ENCODE data around the gene GPATCH1. TPM values are rescaled to one million over a fixed set of nuclear protein-coding genes. Genes with fewer than 3 reads are reported as not detected.
A peak's percentile ranks its signal among the peaks of the same experiment; 100 is the strongest.

GPATCH1 gene
- polyA plus RNA-seq, 3 donors = 12.6 to 20.1 (median 15.6) TPM

DNA sequence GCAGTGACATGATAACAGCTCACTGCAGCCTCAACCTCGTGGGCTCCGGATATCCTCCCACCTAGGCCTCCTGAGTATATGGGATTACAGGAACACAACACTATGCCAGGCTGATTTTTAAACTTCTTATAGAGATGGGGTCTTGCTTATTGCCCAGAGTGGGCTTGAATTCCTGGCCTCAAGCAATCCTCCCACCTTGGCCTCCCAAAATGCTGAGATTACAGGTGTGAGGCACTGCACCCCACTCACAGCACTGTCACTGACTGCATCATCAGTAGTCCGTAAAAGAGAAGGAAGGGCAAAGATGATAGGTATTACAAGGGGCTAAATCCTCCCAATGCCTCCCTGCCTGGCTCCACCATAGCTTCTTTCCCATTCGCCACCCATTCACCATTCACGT is 20.4 kb upstream of the GPATCH1 start:
- DNase-seq = no peak

DNA sequence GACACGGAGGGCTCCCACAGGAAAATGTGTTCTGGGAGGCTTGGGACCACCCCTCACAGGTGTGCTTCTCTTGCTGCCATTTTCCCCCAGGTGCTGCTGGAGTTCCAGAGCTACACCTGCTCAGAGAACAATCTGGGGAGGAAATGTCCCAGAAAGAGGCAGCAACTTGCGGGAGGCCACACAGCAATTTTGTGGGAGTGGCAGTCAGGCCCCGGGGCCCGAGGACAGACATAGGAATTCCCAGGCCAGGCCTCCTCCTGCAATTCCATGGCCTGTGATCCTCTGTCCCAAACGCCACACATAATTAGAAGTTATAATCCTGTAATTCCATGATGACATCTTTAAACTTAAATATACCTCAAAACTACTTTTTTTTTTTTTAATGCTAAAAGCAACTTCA is 18.1 kb upstream of the GPATCH1 start:
- DNase-seq = no peak

DNA sequence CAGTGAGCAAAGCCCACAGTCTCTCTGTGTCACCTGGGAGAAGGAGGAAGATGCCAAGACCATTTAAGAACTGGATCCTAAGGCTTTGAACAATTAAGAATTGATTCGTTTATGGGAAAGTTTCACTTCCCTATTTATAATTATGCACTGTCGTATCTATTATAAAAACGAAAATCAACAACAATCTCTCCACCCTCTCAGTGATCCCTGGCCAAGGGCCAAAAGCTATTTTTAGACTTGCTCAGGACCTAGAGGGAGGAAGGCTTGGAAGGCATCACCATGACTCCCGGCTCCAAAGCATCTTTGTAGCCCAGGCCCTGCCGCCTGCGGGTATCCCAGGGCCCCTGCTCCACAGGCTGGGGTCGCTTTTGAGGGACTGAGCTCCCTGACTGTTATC is 17.6 kb upstream of the GPATCH1 start:
- DNase-seq = no peak

- no peak for DNase-seq
Measured at GRCh38 chr19:33063753-33064457, 17.1 kb upstream of the GPATCH1 start.

GRCh38 chr19:33064458-33064791 is 16.6 kb upstream of the GPATCH1 start:
- peak; percentile 60 for DNase-seq

DNA sequence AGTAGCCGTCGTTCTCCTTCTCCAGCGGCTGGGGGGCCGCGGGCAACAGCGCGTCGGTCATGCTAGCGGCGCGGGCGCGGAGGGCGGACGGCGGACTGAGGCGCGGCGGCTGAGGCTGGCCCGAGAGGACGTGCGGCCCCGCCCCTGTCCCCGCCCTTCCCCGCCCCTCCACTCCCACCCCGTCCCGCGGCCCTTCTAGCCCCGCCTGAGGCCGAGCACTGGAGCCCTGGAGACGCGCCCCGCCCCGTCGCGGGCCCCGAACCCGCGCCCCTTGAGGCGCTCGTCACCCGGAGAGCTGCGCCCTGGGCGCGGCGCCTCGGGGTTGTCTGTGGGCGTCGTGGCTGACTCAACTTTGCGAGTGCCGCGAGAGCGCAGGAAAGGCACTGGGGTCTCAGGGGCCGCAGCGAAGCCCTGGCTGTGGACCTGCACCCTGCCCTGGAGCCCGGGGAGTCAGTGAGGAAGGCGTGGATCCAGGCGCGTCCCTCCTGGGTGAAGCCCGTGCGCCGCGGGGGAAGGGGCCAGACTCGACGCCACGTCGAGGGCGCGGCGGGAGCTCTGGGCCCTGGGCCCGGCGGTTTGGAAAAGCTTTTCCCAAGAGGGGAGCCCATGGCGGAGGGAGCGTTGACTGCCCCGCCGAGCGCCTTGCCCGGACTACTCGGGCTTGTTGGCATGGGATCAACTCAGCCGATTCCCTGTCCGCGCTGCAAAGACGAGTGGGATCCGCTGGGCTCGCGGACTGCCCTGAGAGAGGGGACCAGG is 16.0 kb upstream of the GPATCH1 start, which contains the start of gene RHPN2:
Gene RHPN2, minus strand, starts transcription at position 97 of the 759 bp plus-strand sequence. Its CDS starts 36 bp downstream, at position 61.
- DNase-seq = peak; percentile 69

DNA sequence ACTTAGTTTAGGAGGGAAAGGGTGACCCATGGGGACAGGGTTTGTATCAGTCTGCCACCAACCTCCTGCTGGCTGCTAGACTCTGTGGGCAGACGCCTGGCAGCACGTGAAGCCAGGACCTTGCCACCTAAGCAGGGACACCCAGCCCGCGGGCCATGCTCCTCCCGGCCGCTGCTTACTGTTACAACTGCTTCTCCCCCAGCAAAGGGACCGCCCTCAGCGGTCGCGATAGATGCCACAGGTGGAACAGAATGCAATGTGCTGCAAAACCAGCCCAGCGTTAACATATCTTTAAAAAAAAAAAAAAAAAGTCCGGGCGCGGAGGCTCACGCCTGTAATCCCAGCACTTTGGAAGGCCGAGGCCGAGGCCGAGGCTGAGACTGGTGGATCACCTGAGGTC is 14.4 kb upstream of the GPATCH1 start:
- no peak for DNase-seq

GRCh38 chr19:33067121-33067520 is 13.9 kb upstream of the GPATCH1 start:
- no peak for DNase-seq

- DNase-seq = no peak
Measured at GRCh38 chr19:33071887-33072286, 9.1 kb upstream of the GPATCH1 start.

DNA sequence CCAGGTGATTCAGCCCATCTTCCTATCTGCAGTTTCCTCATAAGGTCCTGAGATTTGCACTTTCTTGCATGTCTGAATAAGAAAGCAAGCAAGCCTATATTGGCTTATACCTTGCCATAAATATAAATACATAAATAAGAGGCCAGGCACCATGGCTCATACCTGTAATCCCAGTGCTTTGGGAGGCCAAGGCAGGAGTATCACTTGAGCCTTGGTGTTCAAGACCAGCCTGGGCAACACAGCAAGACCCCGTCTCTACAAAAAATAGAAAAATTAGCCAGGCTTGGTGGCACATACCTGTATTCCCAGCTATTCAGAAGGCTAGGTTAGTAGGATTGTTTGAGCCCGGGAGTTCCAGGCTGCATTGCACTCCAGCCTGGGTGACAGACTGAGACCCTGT is 5.5 kb upstream of the GPATCH1 start:
- no peak for DNase-seq

GRCh38 chr19:33085570-33086128 is 4.7 kb downstream of the GPATCH1 start:
- no peak for DNase-seq

DNA sequence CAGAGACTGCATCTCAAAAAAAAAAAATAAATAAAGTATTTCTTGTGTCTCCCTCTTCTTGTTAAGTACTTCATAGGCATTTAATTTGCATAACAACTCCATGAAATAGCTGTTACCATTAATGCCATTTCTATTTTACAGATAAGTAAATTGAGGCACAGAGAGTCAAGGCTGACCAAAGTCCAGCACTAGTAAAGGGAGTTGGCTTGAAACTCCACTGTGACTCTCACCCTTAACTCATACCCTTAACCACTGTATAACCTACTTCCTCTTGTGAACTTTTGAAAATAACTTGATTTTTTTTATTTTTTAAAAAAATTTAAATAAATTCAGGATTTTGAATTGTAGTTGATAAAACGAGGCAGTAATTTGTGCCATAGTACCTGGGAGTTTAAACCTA is 6.0 kb downstream of the GPATCH1 start:
- DNase-seq = no peak

DNA sequence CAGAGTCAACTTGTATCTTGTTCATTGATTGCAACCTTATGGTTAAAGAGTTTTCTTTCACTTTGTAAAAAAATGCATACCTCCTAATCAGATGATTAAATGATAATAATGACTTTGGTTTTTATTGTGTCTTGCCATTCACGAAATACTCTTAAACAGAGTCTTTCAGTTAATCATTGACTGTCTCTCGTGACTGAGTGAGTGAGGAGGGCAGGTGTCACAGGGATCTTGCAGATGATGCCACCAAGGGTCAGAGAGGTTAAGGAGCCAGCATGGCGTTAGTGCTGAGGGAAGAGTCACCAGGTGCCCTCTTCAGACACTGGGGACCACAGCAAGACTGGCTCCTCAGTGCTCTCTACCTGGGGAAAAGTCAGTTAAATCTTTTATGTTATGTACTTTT is 8.0 kb downstream of the GPATCH1 start:
- DNase-seq = no peak

GRCh38 chr19:33090179-33090578 is 9.2 kb downstream of the GPATCH1 start:
- DNase-seq = no peak

GRCh38 chr19:33093420-33094210 is 12.6 kb downstream of the GPATCH1 start:
- DNase-seq = no peak

- DNase-seq = peak; percentile 74
Measured at GRCh38 chr19:33094436-33095067, 13.6 kb downstream of the GPATCH1 start.

DNA sequence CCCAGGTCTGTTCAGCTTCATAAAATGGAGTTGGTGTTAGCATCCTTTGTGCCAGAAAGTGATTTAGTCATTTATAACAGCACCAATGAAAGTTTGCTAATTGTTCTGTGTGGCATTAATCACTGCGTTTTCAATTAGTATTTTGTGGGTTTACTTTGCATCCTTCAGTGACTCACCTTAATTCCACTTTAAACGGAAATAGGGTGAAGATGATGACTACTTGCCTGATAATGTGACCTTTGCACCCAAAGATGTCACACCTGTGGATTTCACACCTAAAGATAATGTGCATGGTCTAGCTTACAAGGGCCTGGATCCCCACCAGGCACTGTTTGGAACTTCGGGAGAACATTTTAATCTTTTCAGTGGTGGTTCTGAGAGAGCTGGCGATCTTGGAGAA is 15.0 kb downstream of the GPATCH1 start:
- no peak for DNase-seq

DNA sequence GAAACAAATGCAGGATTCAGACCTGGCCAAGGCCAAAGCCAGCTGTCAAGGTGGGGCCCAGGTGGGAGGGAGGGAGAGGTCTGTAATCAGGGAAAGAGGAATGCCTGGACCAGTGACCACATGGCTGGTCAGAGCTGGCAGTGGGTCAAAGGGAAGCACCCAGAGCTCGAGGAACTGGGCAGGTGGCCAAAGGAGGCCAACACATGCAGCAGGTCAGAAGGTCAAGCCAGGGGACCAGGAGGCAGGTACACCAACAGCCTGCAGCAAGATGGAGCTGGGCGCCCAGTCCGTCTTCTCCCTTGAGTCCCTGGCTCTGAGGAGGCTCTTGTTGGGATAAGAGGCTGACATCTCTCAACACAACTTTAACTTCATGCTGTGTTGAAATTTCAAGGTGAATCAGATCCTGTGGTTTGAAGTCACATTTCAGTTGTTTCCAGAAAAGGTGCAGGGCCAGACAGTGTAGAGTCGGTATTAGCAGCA is 17.1 kb downstream of the GPATCH1 start:
- no peak for DNase-seq

DNA sequence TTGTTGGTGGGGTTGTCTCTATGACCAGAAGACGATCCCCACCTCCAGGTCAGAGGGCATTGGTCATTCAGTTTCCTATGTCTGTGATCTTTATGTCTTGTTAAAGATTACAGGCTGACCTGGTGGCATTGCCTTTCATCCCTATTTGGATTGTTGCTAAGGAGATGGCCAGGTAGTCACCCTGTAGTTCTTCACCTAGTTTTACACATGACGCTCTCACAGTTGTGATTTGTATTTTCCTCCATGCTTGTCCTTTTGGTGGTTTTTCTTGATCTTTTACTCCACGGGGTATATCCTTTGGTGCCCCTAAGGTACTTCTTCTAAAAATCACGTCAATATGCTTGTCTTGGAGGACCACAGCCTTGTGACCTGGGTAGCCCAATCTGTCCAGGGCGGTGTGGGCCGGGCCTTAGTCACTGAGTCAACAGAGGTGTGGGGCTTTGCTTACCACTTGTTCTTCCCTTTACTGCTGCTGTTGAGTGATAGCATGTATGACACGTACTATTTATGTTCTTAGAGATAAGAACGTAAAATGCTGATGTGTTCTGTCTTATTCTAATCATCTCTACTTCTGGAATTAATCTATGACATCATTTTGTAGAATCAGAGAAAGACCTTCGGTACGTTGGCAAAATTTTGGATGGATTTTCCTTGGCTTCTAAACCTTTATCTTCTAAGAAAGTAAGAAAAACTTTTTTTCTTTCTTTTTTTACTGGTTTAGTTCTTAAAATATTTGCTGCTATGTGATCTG is 20.1 kb downstream of the GPATCH1 start:
- no peak for DNase-seq

GRCh38 chr19:33102893-33103292 is 21.9 kb downstream of the GPATCH1 start:
- no peak for DNase-seq

DNA sequence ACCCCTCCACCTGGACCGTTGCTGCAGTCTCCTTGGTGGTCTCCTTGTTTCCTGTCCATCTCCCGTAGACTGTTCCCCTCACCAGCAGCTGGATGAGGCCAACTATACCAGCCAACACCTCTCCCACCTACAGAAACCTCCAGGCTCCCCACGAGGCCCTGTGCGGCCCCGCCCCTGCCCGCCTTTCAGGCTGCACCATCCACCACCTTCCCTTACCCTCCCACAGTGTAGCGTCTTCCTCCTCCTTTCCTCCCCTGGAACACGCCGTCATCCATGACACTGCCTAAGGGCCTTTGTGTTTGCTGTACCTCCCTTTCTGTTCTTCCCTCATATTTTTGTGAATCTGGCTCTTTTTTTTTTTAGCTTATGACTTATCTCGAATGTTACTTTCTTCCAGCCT is 27.2 kb downstream of the GPATCH1 start:
- no peak for DNase-seq

Measured in renal pelvis (tissue), 4 donors.